ENCODE data around the gene OLAH. TPM values are rescaled to one million over a fixed set of nuclear protein-coding genes. Genes with fewer than 3 reads are reported as not detected.

OLAH gene
- total RNA-seq, 1 experiment from 2014 or later = 0.48 TPM

DNA sequence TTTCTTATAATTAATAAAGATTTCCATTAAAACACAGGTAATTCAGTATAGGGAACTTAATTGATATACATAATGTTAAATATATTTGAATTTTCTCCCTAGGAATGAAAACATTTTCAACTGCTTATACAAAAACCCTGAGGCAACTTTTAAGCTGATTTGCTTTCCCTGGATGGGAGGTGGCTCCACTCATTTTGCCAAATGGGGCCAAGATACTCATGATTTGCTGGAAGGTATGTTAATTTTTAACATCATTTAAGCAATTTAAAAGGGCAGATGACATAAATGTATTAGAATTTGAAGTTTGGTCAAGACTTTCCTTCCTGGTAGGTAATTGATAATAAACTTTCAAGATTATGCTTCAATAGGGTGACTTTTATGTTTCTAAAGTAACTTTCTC, 5.8 kb downstream of the OLAH start:
- Histone ChIP-seq H3T11ph (ENCODE audit: low read length) (no peak overlapping the region), H3K18ac (ENCODE audit: insufficient read length, low read depth, low read length) (no peak overlapping the region), H3K79me1 (ENCODE audit: insufficient read depth, low read depth, low read length, poor library complexity, severe bottlenecking) (no peaks in the 10 kb centered on the region), H3K23me2 (ENCODE audit: insufficient read length, low read depth, low read length, poor library complexity, severe bottlenecking) (no peaks in the 10 kb centered on the region), H3K14ac (ENCODE audit: insufficient read depth, low read length) (no peak overlapping the region), H3K4ac (ENCODE audit: low read depth, low read length) (no peak overlapping the region), H3K56ac (ENCODE audit: insufficient read length, low read depth, low read length) (no peak overlapping the region), H3K23ac (ENCODE audit: insufficient read length, low read depth, low read length) (no peak overlapping the region), H2BK12ac (ENCODE audit: insufficient read length, low read depth, low read length) (no peak overlapping the region), H2BK120ac (ENCODE audit: low read depth, low read length, poor library complexity, severe bottlenecking) (no peak overlapping the region), H4K5ac (ENCODE audit: insufficient read length, low read depth, low read length) (no peak overlapping the region), H4K8ac (replicated peaks; ENCODE audit: insufficient read length, low read depth, low read length) (no peak overlapping the region), H4K91ac (ENCODE audit: insufficient read length, low read depth, low read length) (no peak overlapping the region), H4K20me1 (ENCODE audit: control insufficient read depth, insufficient read depth, insufficient read length) (no peaks in the 10 kb centered on the region), H3K4me1 (ENCODE audit: insufficient read depth, low read length) (no peaks in the 10 kb centered on the region; the same call in 1 of the 2 replicates), H2BK5ac (ENCODE audit: insufficient read length, low read length) (no peak overlapping the region), H3K27ac (ENCODE audit: insufficient read length, low read depth, low read length) (no peak overlapping the region), H2BK20ac (ENCODE audit: low read depth, low read length, poor library complexity, severe bottlenecking) (no peak overlapping the region), H3K27me3 (ENCODE audit: insufficient read depth, low read length) (no peaks in the 10 kb centered on the region), H2AK5ac (ENCODE audit: insufficient read length, low read length) (no peak overlapping the region), H3K9me3 (ENCODE audit: control insufficient read depth, low read depth, low read length) (no peaks in the 10 kb centered on the region), H2AFZ (ENCODE audit: low read length) (no peak overlapping the region), H3K4me2 (ENCODE audit: insufficient read depth, insufficient read length, low read length) (no peak overlapping the region), H2BK15ac (ENCODE audit: low read depth, low read length) (no peak overlapping the region), H3K79me2 (ENCODE audit: insufficient read depth, low read length) (no peaks in the 10 kb centered on the region), H3K9ac (ENCODE audit: extremely low read depth, insufficient read length, low read length) (no peak overlapping the region)
- TF ChIP-seq, protein P1, sequence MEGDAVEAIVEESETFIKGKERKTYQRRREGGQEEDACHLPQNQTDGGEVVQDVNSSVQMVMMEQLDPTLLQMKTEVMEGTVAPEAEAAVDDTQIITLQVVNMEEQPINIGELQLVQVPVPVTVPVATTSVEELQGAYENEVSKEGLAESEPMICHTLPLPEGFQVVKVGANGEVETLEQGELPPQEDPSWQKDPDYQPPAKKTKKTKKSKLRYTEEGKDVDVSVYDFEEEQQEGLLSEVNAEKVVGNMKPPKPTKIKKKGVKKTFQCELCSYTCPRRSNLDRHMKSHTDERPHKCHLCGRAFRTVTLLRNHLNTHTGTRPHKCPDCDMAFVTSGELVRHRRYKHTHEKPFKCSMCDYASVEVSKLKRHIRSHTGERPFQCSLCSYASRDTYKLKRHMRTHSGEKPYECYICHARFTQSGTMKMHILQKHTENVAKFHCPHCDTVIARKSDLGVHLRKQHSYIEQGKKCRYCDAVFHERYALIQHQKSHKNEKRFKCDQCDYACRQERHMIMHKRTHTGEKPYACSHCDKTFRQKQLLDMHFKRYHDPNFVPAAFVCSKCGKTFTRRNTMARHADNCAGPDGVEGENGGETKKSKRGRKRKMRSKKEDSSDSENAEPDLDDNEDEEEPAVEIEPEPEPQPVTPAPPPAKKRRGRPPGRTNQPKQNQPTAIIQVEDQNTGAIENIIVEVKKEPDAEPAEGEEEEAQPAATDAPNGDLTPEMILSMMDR (conservative IDR thresholded peaks at IDR 0.05) = no peak
- Mint-ChIP-seq H3K27me3 (ENCODE audit: low read depth) (no peaks in the 10 kb centered on the region), H3K4me1 (peaks cover 11 to 13% of the 10 kb centered on the region in 2 experiments), H3K27ac (no peak overlapping the region), H3K9me3 (no peaks in the 10 kb centered on the region), H3K36me3 (ENCODE audit: insufficient read depth in 1 of 3, low read depth in 3 of 3) (no peaks in the 10 kb centered on the region), H3K4me3 (no peak overlapping the region)
- DNase-seq = no peak
